HG03139 (cell line): ENCODE results near the gene OR5D16.
"Not testable (repeated sequence)": the region's sequence is repeated elsewhere in the genome, so short reads cannot be mapped to it uniquely, and the experiment has no call there.

ENCODE experiments used
- ATAC-seq: cut with Tn5 transposase; IDR thresholded peaks from one replicate; pipeline ENCODE4 v1.9.1; 2021; ENCODE audit not compliant: unreplicated experiment

OR5D16 gene

DNA sequence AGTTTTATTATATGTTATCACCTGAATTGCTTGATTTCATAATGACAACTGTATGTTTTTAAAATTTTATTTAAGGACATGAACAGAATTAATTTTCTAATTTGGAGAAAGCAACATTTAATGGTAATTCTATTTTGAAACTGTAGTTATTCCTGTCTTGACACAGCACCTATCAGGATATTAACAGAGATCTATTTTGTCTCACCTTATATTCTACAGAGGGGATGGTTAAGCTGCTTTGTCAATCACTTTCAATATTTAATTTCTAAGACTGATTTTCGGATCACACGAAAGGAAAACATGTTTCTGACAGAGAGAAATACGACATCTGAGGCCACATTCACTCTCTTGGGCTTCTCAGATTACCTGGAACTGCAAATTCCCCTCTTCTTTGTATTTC is at the start of gene OR5D16:
Gene OR5D16, plus strand, starts transcription at position 301 of the 400 bp plus-strand sequence. Its CDS starts 0 bp downstream, at position 301.
- no peak for ATAC-seq

GRCh38 chr11:55791606-55792005 is 46.9 kb upstream of the OR5D16 start:
- no peak for ATAC-seq

GRCh38 chr11:55793321-55793720 is 45.2 kb upstream of the OR5D16 start:
- no peak for ATAC-seq

GRCh38 chr11:55795256-55795655 is 43.3 kb upstream of the OR5D16 start, which contains the start of gene OR5D14:
Gene OR5D14, plus strand, starts transcription at chr11:55795556. Its CDS starts 0 bp downstream, at chr11:55795556.
- no peak for ATAC-seq

DNA sequence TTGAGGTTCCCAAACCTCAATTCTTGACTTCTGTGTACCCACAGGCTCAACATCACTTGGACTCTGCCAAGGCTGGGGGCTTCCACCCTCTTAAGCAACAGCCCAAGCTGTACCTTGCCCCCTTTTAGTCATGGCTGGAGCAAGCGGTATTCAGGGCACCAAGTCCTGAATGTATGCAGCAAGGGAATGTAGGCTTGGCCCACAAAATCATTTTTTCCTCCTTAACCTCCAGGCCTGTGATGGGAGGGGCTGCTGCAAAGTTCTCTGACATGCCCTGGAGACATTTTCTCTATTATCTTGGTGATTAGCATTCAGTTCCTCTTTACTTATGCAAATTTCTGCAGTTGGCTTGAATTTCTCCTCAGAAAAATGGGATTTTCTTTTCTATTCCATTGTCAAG is 32.3 kb upstream of the OR5D16 start:
- ATAC-seq: no peak

GRCh38 chr11:55811067-55811466 is 27.5 kb upstream of the OR5D16 start, which contains the start of gene OR5L1:
Gene OR5L1, plus strand, starts transcription at chr11:55811367. Its CDS starts 100 bp downstream, at chr11:55811467.
- no peak for ATAC-seq

GRCh38 chr11:55819330-55819729 is 19.2 kb upstream of the OR5D16 start, which contains the start of gene OR5D18:
Gene OR5D18, plus strand, starts transcription at chr11:55819630. Its CDS starts 0 bp downstream, at chr11:55819630.
- ATAC-seq: no peak

DNA sequence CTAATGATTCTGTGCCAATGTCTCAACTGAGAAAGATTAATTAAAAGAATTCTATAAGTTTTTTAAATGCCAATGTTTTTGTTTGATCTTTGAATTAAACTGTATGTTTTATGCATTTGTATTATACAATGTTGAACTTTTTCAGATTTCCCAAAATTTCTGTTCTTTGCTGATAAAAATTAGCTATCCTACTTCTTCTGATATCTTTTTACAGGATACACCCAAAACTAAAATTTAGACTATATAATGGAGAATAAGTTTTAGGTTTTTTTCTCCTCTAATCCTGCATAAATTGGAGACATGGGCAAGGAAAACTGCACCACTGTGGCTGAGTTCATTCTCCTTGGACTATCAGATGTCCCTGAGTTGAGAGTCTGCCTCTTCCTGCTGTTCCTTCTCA is 11.6 kb upstream of the OR5D16 start, which contains the start of gene OR5L2:
Gene OR5L2, plus strand, starts transcription at position 301 of the 400 bp plus-strand sequence. Its CDS starts 0 bp downstream, at position 301.
- ATAC-seq: no peak

- no peak for ATAC-seq
Observed at GRCh38 chr11:55847453-55847852, 8.9 kb downstream of the OR5D16 start.

GRCh38 chr11:55849037-55849436 is 10.5 kb downstream of the OR5D16 start:
- ATAC-seq: no peak

GRCh38 chr11:55852141-55852540 is 13.6 kb downstream of the OR5D16 start:
- no peak for ATAC-seq

DNA sequence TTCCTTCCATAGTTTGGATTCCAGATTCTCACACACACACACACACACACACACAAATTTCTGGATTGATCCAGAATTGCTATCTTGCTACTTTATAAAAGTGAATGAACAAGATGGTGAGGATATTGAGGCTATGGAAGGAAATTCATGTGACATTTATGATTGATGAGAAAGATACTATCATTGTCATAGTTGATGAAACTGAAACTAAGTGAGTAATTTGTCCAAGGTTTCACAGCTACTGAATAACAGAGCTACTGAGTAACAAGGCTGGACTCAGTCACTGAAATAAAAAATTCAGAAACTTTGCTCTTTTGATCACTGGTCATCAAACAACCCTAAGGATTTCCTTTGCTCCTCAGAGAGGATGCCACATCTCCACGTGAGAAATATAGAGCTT is 16.2 kb downstream of the OR5D16 start:
- ATAC-seq: no peak

DNA sequence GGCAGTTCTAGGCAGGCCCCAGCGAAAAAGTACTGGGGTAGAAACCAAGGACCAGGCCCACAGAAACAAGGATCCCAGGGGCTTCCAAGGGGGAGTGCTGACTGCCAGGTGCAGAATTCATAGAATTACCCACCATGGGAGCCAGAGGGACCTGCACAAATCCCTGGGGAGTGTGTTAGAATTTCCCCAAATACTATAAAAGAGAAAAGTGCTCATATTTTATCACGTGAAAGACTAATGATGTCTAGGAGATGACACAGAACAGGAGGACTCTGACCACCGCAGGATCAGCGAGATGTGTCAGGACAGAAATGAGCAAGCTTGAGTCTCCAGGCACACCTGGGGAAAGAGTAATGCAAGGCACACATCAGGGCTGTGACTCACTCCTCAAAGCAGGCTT is 28.8 kb downstream of the OR5D16 start:
- ATAC-seq: not testable (repeated sequence)

DNA sequence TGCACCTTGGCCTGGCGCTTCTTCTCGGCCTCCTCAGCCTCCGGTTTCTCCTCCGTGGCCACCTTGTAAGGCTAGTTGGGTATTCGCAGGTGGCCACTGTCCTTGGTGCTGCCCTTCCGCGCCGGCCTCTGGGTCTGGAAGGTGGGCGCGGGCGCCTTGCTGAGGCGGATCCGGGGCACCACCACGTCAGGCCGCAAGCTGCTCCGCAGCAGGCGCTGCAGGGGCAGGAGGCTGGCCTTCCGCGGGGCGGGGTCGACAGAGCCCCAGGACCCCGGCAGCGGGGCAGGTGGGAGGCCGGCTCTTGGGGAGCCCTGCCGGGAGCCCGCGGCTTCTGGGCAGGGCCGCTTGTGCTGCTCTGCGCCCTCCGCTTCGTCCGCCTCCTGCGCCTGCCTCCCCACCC is 34.2 kb downstream of the OR5D16 start:
- not testable (repeated sequence) for ATAC-seq

GRCh38 chr11:55873146-55873545 is 34.6 kb downstream of the OR5D16 start:
- ATAC-seq: not testable (repeated sequence)

GRCh38 chr11:55882997-55883396 is 44.4 kb downstream of the OR5D16 start, which contains the start of gene TRIM51:
Gene TRIM51, plus strand, starts transcription at chr11:55883297. Its CDS starts 2,132 bp downstream, at chr11:55885429.
- not testable (repeated sequence) for ATAC-seq

- not testable (repeated sequence) for ATAC-seq
Observed at GRCh38 chr11:55884995-55885394, 46.4 kb downstream of the OR5D16 start.

DNA sequence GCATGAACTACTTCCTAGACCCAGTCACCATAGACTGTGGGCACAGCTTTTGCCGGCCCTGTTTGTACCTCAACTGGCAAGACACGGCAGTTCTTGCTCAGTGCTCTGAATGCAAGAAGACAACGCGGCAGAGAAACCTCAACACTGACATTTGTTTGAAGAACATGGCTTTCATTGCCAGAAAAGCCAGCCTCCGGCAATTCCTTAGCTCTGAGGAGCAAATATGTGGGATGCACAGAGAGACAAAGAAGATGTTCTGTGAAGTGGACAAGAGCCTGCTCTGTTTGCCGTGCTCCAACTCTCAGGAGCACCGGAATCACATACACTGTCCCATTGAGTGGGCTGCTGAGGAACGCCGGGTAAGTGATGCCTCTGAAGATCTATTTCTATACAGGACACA is 46.9 kb downstream of the OR5D16 start:
- not testable (repeated sequence) for ATAC-seq
